ENCODE data around the gene STXBP3. TPM values are rescaled to one million over a fixed set of nuclear protein-coding genes. Genes with fewer than 3 reads are reported as not detected.

STXBP3 gene
- total RNA-seq, 1 experiment from 2014 or later = 34.1 TPM

DNA sequence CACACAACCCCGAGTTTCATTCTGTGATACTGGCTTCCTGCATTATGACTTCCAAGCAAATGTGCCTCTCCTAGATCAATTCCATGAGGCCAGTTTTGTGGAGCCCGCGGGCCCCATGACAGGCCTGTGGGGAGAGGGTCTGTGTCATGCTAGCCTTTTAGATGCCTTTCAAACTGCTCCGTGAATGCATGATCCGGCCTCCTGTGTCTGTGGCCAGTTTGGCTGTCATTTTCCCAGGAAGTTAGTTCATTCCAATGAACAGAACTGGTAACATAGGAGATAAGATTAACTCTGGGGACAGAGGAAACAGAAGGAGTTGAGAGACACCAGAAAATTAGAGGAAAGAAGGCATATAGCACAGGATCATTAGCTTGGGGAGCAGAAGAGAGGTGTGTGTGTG, 30.5 kb upstream of the STXBP3 start:
- Histone ChIP-seq H3K9me3 (ENCODE audit: control insufficient read depth, low read depth, low read length) (no peaks in the 10 kb centered on the region), H3K23me2 (ENCODE audit: insufficient read length, low read depth, low read length, poor library complexity, severe bottlenecking) (no peaks in the 10 kb centered on the region), H3K27me3 (ENCODE audit: insufficient read depth, low read length) (no peaks in the 10 kb centered on the region), H3T11ph (ENCODE audit: low read length) (no peak overlapping the region), H4K5ac (ENCODE audit: insufficient read length, low read depth, low read length) (no peak overlapping the region), H3K14ac (ENCODE audit: insufficient read depth, low read length) (no peak overlapping the region), H4K8ac (replicated peaks; ENCODE audit: insufficient read length, low read depth, low read length) (no peak overlapping the region), H2BK120ac (ENCODE audit: low read depth, low read length, poor library complexity, severe bottlenecking) (no peak overlapping the region), H3K27ac (ENCODE audit: insufficient read length, low read depth, low read length) (no peak overlapping the region), H3K4ac (ENCODE audit: low read depth, low read length) (no peak overlapping the region), H2BK15ac (ENCODE audit: low read depth, low read length) (no peak overlapping the region), H4K91ac (ENCODE audit: insufficient read length, low read depth, low read length) (no peak overlapping the region), H3K4me1 (ENCODE audit: insufficient read depth, low read length) (peaks cover 2% of the 10 kb centered on the region; the same call in 1 of the 2 replicates), H2BK12ac (ENCODE audit: insufficient read length, low read depth, low read length) (no peak overlapping the region), H2AFZ (ENCODE audit: low read length) (no peak overlapping the region), H3K79me1 (ENCODE audit: insufficient read depth, low read depth, low read length, poor library complexity, severe bottlenecking) (no peaks in the 10 kb centered on the region), H3K79me2 (ENCODE audit: insufficient read depth, low read length) (no peaks in the 10 kb centered on the region), H3K23ac (ENCODE audit: insufficient read length, low read depth, low read length) (no peak overlapping the region), H2BK5ac (ENCODE audit: insufficient read length, low read length) (no peak overlapping the region), H3K18ac (ENCODE audit: insufficient read length, low read depth, low read length) (no peak overlapping the region), H4K20me1 (ENCODE audit: control insufficient read depth, insufficient read depth, insufficient read length) (no peaks in the 10 kb centered on the region), H3K56ac (ENCODE audit: insufficient read length, low read depth, low read length) (no peak overlapping the region), H3K9ac (ENCODE audit: extremely low read depth, insufficient read length, low read length) (no peak overlapping the region), H3K4me2 (ENCODE audit: insufficient read depth, insufficient read length, low read length) (no peak overlapping the region), H2BK20ac (ENCODE audit: low read depth, low read length, poor library complexity, severe bottlenecking) (no peak overlapping the region), H2AK5ac (ENCODE audit: insufficient read length, low read length) (no peak overlapping the region)
- peak overlapping the region in 1 of 3 experiments; percentile 9; a peak in 1 of 7 replicates for H3K27ac Mint-ChIP-seq
- no CpG with 5 or more reads among the region's 5 CpGs for whole genome bisulfite sequencing (ENCODE audit: extremely low coverage, insufficient read length, low lambda C conversion rate)
- H3K36me3 Mint-ChIP-seq (ENCODE audit: insufficient read depth in 1 of 3, low read depth in 3 of 3) = no peaks in the 10 kb centered on the region; a peak in 2 of 7 replicates
- TF ChIP-seq, protein P1, sequence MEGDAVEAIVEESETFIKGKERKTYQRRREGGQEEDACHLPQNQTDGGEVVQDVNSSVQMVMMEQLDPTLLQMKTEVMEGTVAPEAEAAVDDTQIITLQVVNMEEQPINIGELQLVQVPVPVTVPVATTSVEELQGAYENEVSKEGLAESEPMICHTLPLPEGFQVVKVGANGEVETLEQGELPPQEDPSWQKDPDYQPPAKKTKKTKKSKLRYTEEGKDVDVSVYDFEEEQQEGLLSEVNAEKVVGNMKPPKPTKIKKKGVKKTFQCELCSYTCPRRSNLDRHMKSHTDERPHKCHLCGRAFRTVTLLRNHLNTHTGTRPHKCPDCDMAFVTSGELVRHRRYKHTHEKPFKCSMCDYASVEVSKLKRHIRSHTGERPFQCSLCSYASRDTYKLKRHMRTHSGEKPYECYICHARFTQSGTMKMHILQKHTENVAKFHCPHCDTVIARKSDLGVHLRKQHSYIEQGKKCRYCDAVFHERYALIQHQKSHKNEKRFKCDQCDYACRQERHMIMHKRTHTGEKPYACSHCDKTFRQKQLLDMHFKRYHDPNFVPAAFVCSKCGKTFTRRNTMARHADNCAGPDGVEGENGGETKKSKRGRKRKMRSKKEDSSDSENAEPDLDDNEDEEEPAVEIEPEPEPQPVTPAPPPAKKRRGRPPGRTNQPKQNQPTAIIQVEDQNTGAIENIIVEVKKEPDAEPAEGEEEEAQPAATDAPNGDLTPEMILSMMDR (conservative IDR thresholded peaks at IDR 0.05) = no peak
- H3K27me3 Mint-ChIP-seq (ENCODE audit: low read depth) = peaks cover under 1% of the 10 kb centered on the region; the same call in 1 of the 2 replicates
- peaks cover 32 to 54% of the 10 kb centered on the region in 2 experiments for H3K4me1 Mint-ChIP-seq
- no peak overlapping the region for H3K4me3 Mint-ChIP-seq
- no peak for DNase-seq
- H3K9me3 Mint-ChIP-seq = no peaks in the 10 kb centered on the region
